Superior temporal gyrus (tissue), 1 donor: ENCODE results near the gene PBX4.
A peak's percentile ranks its signal among the peaks of the same experiment; 100 is the strongest.
"Not testable (repeated sequence)": the region's sequence is repeated elsewhere in the genome, so short reads cannot be mapped to it uniquely, and the experiment has no call there.

ENCODE experiments used
- DNase-seq: peaks from one replicate; pipeline ENCODE4 v3.0.0-alpha.2; 2016; ENCODE audit errors: extremely low spot score

Gene PBX4

GRCh38 chr19:19618219-19619051, at the start of gene PBX4:
PBX4 (minus strand) TSS chr19:19618687; CDS start chr19:19618629, 58 bp downstream.
- DNase-seq: peak; percentile 88

GRCh38 chr19:19665420-19665948, 47.0 kb upstream of the PBX4 start:
- not testable (repeated sequence) for DNase-seq

- peak; percentile 98 for DNase-seq
Measured at GRCh38 chr19:19663256-19664120, 45.0 kb upstream of the PBX4 start, which contains the start of gene ATP13A1. ATP13A1 (minus strand) TSS chr19:19663676; CDS start chr19:19663666, 10 bp downstream.

GRCh38 chr19:19662871-19663255, 44.4 kb upstream of the PBX4 start:
- DNase-seq: no peak

- no peak for DNase-seq
Measured at GRCh38 chr19:19662344-19662743, 43.9 kb upstream of the PBX4 start.

- DNase-seq: no peak
Measured at GRCh38 chr19:19661675-19662251, 43.3 kb upstream of the PBX4 start.

- DNase-seq: no peak
Measured at GRCh38 chr19:19661141-19661674, 42.7 kb upstream of the PBX4 start.

- no peak for DNase-seq
Measured at GRCh38 chr19:19659646-19660245, 41.3 kb upstream of the PBX4 start.

GRCh38 chr19:19657397-19657783, 38.9 kb upstream of the PBX4 start:
- peak; percentile 47 for DNase-seq

- no peak for DNase-seq
Measured at GRCh38 chr19:19656451-19657396, 38.2 kb upstream of the PBX4 start.

GRCh38 chr19:19655641-19656343, 37.3 kb upstream of the PBX4 start:
- no peak for DNase-seq

- no peak for DNase-seq
Measured at GRCh38 chr19:19655051-19655594, 36.6 kb upstream of the PBX4 start.

- no peak for DNase-seq
Measured at GRCh38 chr19:19654441-19654840, 36.0 kb upstream of the PBX4 start.

GRCh38 chr19:19653597-19654147, 35.2 kb upstream of the PBX4 start:
- DNase-seq: no peak

- no peak for DNase-seq
Measured at GRCh38 chr19:19652482-19653295, 34.2 kb upstream of the PBX4 start.

- DNase-seq: peak; percentile 57
Measured at GRCh38 chr19:19651076-19651475, 32.6 kb upstream of the PBX4 start.

- DNase-seq: no peak
Measured at GRCh38 chr19:19650331-19650730, 31.8 kb upstream of the PBX4 start.

- DNase-seq: no peak
Measured at GRCh38 chr19:19649580-19649995, 31.1 kb upstream of the PBX4 start.
